Neuronal stem cell (in vitro differentiated cells): ENCODE results near the gene CCDC175.

Source experiments
- DNase-seq: peaks from one replicate; pipeline ENCODE4 v3.0.0-alpha.2; 2013; ENCODE audit warnings: low spot score
- H2AFZ ChIP-seq: one replicate; pipeline ENCODE4 v1.6.1; 2013; ENCODE audit warnings: mild to moderate bottlenecking, low read length, inconsistent platforms
- H2AK5ac ChIP-seq: 2 replicates; pipeline ENCODE4 v1.6.1; 2013; ENCODE audit warnings: low read depth, mild to moderate bottlenecking, inconsistent platforms, low read length, moderate library complexity, mixed read lengths
- H2BK120ac ChIP-seq: 2 replicates; pipeline ENCODE4 v1.6.1; 2013; ENCODE audit warnings: low read depth, mild to moderate bottlenecking, inconsistent platforms, low read length, moderate library complexity, mixed read lengths
- H2BK12ac ChIP-seq: one replicate; pipeline ENCODE4 v1.6.1; 2013; ENCODE audit warnings: low read length, inconsistent platforms
- H2BK15ac ChIP-seq: 2 replicates; pipeline ENCODE4 v1.6.1; 2013; ENCODE audit warnings: mild to moderate bottlenecking, low read length, inconsistent platforms, mixed read lengths
- H2BK5ac ChIP-seq: one replicate; pipeline ENCODE4 v1.6.1; 2013; ENCODE audit warnings: inconsistent platforms, mild to moderate bottlenecking, low read length, moderate library complexity
- H3K14ac ChIP-seq: one replicate; pipeline ENCODE4 v1.6.1; 2013; ENCODE audit warnings: low read length, inconsistent platforms
- H3K18ac ChIP-seq: 2 replicates; pipeline ENCODE4 v1.6.1; 2013; ENCODE audit warnings: low read length, inconsistent platforms
- H3K23ac ChIP-seq: 2 replicates; pipeline ENCODE4 v1.6.1; 2013; ENCODE audit warnings: low read depth, mild to moderate bottlenecking, mixed read lengths, low read length, inconsistent platforms; ENCODE audit not compliant: poor library complexity
- H3K27ac ChIP-seq: replicated peaks from 3 replicates; pipeline ENCODE4 v1.5.1; 2013; ENCODE audit warnings: low read length, inconsistent platforms
- H3K27me3 ChIP-seq, 3 experiments: 2 replicates each; pipeline ENCODE4 v1.6.1; 2013; ENCODE audit warnings: low read length in 3 of 3, mild to moderate bottlenecking in 2 of 3, inconsistent platforms in 1 of 3, low read depth in 1 of 3, mixed read lengths in 1 of 3, moderate library complexity in 1 of 3; ENCODE audit not compliant: control insufficient read depth in 3 of 3, insufficient read depth in 3 of 3
- H3K36me3 ChIP-seq, 2 donors: replicated peaks in 1 of 2; 2 replicates each; pipeline ENCODE4 v1.6.1; 2013; ENCODE audit warnings: low read length in 2 of 2; ENCODE audit not compliant: control insufficient read depth in 2 of 2, insufficient read depth in 2 of 2
- H3K4ac ChIP-seq: 2 replicates; pipeline ENCODE4 v1.6.1; 2013; ENCODE audit warnings: inconsistent platforms, mild to moderate bottlenecking, low read length, moderate library complexity
- H3K4me1 ChIP-seq, 2 donors: 1 replicate in 1 of 2; 2 replicates in 1 of 2; pipeline ENCODE4 v1.6.1; 2013; ENCODE audit warnings: low read length in 2 of 2, low read depth in 1 of 2; ENCODE audit not compliant: control insufficient read depth in 2 of 2, insufficient read depth in 1 of 2
- H3K4me2 ChIP-seq: one replicate; pipeline ENCODE4 v1.6.1; 2013; ENCODE audit warnings: mild to moderate bottlenecking, low read length, inconsistent platforms; ENCODE audit not compliant: insufficient read depth, poor library complexity, severe bottlenecking
- H3K4me3 ChIP-seq, 2 donors: 2 replicates each; pipeline ENCODE4 v1.5.1; 2013; ENCODE audit warnings: low read length in 2 of 2, mild to moderate bottlenecking in 2 of 2, inconsistent platforms in 1 of 2, moderate library complexity in 1 of 2
- H3K79me1 ChIP-seq: one replicate; pipeline ENCODE4 v1.6.1; 2013; ENCODE audit warnings: low read depth, mild to moderate bottlenecking, inconsistent platforms, low read length, moderate library complexity
- H3K9ac ChIP-seq: one replicate; pipeline ENCODE4 v1.6.1; 2013; ENCODE audit warnings: mild to moderate bottlenecking, low read depth, low read length, inconsistent platforms; ENCODE audit not compliant: poor library complexity
- H3K9me3 ChIP-seq, 2 donors: replicated peaks in 1 of 2; 2 replicates each; pipeline versions ENCODE3 to v1.6.1; 2013; ENCODE audit warnings: low read length in 2 of 2, mild to moderate bottlenecking in 2 of 2, inconsistent platforms in 1 of 2, low read depth in 1 of 2, mixed read lengths in 1 of 2, moderate library complexity in 1 of 2; ENCODE audit not compliant: control insufficient read depth in 2 of 2, insufficient read depth in 1 of 2
- H4K8ac ChIP-seq: one replicate; pipeline ENCODE4 v1.6.1; 2013; ENCODE audit warnings: low read depth, mild to moderate bottlenecking, inconsistent platforms, low read length, moderate library complexity
- H4K91ac ChIP-seq: one replicate; pipeline ENCODE4 v1.6.1; 2013; ENCODE audit warnings: low read length, low read depth, mild to moderate bottlenecking, inconsistent platforms; ENCODE audit not compliant: poor library complexity
- WGBS, 2 donors: extraction: QIAGEN DNeasy Blood & Tissue Kit; methylation state at CpG; one replicate each; pipeline ENCODE4 v1.1.7; 2013; ENCODE audit warnings: missing lambda C conversion rate in 2 of 2, mixed read lengths in 1 of 2; ENCODE audit not compliant: insufficient read length in 2 of 2, insufficient replicate concordance in 1 of 2; ENCODE audit errors: extremely low coverage in 2 of 2; 5-methylcytosine and 5-hydroxymethylcytosine counted together

CCDC175 gene

DNA sequence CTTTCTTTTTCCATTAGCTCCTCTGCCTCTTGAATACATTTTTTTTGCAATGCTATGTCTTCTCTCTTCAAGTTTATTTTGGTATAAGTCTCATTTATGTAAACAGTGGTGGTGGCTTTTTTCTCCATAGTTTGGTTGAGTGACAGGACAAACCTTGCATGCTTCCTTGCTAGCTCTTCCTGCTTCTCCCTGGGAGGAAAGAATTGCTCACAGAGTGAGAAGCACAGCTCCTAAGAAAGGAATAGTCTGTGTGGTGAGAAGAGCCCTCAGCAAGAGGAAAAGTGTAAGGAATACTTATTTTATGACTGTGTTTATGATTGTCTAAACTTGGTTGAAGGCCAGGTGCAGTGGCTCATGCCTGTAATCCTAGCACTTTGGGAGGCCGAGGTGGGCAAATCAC, 11.5 kb downstream of the CCDC175 start:
- Histone ChIP-seq H3K9me3 (peaks cover 0 to 2% of the 10 kb centered on the region in 2 donors), H3K27ac (no peak overlapping the region), H3K4me1 (peaks cover 7 to 10% of the 10 kb centered on the region in 2 donors), H4K91ac (no peak overlapping the region), H3K14ac (no peak overlapping the region), H3K18ac (no peak overlapping the region), H3K4me3 (no peak overlapping the region), H3K4ac (no peak overlapping the region), H3K36me3 (no peaks in the 10 kb centered on the region), H3K9ac (no peak overlapping the region), H2BK5ac (no peak overlapping the region), H3K27me3 (peaks cover 0 to 10% (median 0%) of the 10 kb centered on the region in 3 experiments), H2AFZ (no peak overlapping the region), H2AK5ac (no peak overlapping the region), H3K4me2 (no peak overlapping the region), H4K8ac (no peak overlapping the region), H3K79me1 (no peaks in the 10 kb centered on the region), H2BK15ac (no peak overlapping the region), H3K23ac (no peak overlapping the region), H2BK120ac (no peak overlapping the region), H2BK12ac (no peak overlapping the region)
- no peak for DNase-seq
- no CpG with 5 or more reads among the region's 1 CpG for WGBS, 2 donors

DNA sequence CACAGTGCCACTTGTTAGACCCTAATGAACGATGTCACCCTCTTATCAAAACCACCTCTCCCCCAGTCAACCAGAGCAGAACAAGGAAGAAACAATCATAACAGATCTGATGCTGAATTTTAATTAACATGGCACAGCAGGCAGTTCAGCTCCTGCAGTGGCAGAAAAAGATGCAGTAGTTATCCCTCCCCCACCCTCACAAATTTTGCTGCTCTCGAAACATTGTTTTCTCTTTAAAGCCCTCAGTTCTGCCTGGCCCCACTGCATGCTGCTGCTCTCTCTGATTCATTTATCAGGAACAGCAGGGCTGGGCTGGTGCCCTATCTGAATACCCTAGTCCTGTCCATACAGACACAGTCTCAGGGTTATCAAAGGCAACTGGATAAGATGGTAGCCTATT, 12.2 kb downstream of the CCDC175 start:
- Histone ChIP-seq H3K4me3 (no peak overlapping the region), H2AK5ac (no peak overlapping the region), H2BK120ac (no peak overlapping the region), H2BK5ac (no peak overlapping the region), H3K36me3 (no peaks in the 10 kb centered on the region), H2BK12ac (no peak overlapping the region), H4K91ac (no peak overlapping the region), H3K27ac (no peak overlapping the region), H3K4me2 (no peak overlapping the region), H2AFZ (peak overlapping the region; percentile 2), H3K27me3 (peaks cover 0 to 10% (median 0%) of the 10 kb centered on the region in 3 experiments), H3K9me3 (no peaks in the 10 kb centered on the region), H3K4me1 (peaks cover 7 to 10% of the 10 kb centered on the region in 2 donors), H3K4ac (no peak overlapping the region), H3K18ac (peak overlapping the region; percentile 21), H3K9ac (peak overlapping the region; percentile 60), H4K8ac (no peak overlapping the region), H3K14ac (no peak overlapping the region), H3K79me1 (no peaks in the 10 kb centered on the region), H2BK15ac (no peak overlapping the region), H3K23ac (no peak overlapping the region)
- DNase-seq = no peak
- no CpG with 5 or more reads among the region's 2 CpGs for WGBS, 2 donors

DNA sequence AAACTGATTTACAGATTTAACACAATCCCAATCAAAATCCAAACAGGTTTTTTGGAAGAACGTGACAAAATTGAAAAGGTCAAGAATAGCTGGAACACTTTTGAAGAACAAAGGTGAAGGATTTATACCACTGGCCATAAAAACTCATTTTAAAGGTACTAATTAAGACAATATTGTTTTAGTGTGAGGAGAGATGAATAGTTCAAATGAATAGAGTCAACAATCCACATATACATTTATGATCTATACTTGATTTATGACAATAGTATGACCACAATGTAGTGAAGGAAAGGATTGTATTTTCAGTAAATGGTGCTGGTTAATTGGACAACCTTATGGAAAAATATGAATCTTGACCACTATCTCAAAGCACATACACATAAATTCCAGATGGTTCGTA, 29.3 kb downstream of the CCDC175 start:
- H3K36me3 ChIP-seq = no peaks in the 10 kb centered on the region
- H2BK15ac ChIP-seq = no peak overlapping the region
- H3K27ac ChIP-seq = no peak overlapping the region
- no peaks in the 10 kb centered on the region for H3K27me3 ChIP-seq
- H2BK120ac ChIP-seq = no peak overlapping the region
- no peak overlapping the region for H2AFZ ChIP-seq
- H3K23ac ChIP-seq = no peak overlapping the region
- peaks cover 0 to 5% of the 10 kb centered on the region in 2 donors for H3K9me3 ChIP-seq
- no peak overlapping the region for H2BK5ac ChIP-seq
- H4K8ac ChIP-seq = no peak overlapping the region
- WGBS, 2 donors = no CpG with 5 or more reads among the region's 2 CpGs
- H3K9ac ChIP-seq = no peak overlapping the region
- H3K4me3 ChIP-seq = no peak overlapping the region
- no peak overlapping the region for H3K4ac ChIP-seq
- no peak for DNase-seq
- H3K79me1 ChIP-seq = no peaks in the 10 kb centered on the region
- no peak overlapping the region for H3K18ac ChIP-seq
- H3K14ac ChIP-seq = no peak overlapping the region
- no peak overlapping the region for H4K91ac ChIP-seq
- no peak overlapping the region for H2AK5ac ChIP-seq
- H3K4me2 ChIP-seq = no peak overlapping the region
- no peaks in the 10 kb centered on the region for H3K4me1 ChIP-seq
- H2BK12ac ChIP-seq = no peak overlapping the region

DNA sequence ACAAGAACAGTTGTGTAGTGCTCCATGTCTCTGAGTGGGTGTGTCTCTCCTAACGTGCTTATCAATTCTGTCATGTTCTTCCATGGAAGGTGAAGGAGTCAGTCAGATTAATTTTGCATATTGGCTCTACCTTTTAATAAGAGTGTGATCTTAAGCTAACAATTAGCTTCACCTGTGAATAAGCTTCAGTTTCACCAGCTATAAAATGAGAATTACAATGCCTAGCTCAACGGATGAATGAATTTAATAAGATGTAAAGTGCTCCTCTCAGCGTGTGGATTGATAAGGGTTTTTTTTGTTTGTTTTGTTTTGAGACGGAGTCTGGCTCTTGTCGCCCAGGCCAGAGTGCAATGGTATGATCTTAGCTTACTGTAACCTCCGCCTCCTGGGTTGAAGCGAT, 32.7 kb downstream of the CCDC175 start:
- Histone ChIP-seq H2BK12ac (no peak overlapping the region), H3K4me3 (no peak overlapping the region), H3K9ac (no peak overlapping the region), H2BK5ac (no peak overlapping the region), H3K9me3 (no peaks in the 10 kb centered on the region), H4K91ac (no peak overlapping the region), H2BK15ac (no peak overlapping the region), H3K4ac (no peak overlapping the region), H2AFZ (no peak overlapping the region), H2AK5ac (no peak overlapping the region), H3K79me1 (no peaks in the 10 kb centered on the region), H3K4me2 (no peak overlapping the region), H3K4me1 (peaks cover 0 to 3% of the 10 kb centered on the region in 2 donors), H3K23ac (no peak overlapping the region), H2BK120ac (no peak overlapping the region), H4K8ac (no peak overlapping the region), H3K14ac (no peak overlapping the region), H3K36me3 (no peaks in the 10 kb centered on the region), H3K18ac (no peak overlapping the region), H3K27me3 (no peaks in the 10 kb centered on the region), H3K27ac (no peak overlapping the region)
- DNase-seq = no peak
- WGBS, 2 donors = no CpG with 5 or more reads among the region's 7 CpGs
